Stimulated activated CD4-positive, alpha-beta T cell treated with anti-CD3 and anti-CD28 coated beads, Interleukin-1b, Interleukin-23, amount 100 ng/mL, for 48 hours (primary cell): ENCODE measurements around the gene COL25A1.
"Not testable (repeated sequence)": the region's sequence is repeated elsewhere in the genome, so short reads cannot be mapped to it uniquely, and the experiment has no call there.

Experiments
- DNase-seq: peaks from one replicate; pipeline ENCODE4 v3.0.0-alpha.2; 2020

Gene COL25A1

DNA sequence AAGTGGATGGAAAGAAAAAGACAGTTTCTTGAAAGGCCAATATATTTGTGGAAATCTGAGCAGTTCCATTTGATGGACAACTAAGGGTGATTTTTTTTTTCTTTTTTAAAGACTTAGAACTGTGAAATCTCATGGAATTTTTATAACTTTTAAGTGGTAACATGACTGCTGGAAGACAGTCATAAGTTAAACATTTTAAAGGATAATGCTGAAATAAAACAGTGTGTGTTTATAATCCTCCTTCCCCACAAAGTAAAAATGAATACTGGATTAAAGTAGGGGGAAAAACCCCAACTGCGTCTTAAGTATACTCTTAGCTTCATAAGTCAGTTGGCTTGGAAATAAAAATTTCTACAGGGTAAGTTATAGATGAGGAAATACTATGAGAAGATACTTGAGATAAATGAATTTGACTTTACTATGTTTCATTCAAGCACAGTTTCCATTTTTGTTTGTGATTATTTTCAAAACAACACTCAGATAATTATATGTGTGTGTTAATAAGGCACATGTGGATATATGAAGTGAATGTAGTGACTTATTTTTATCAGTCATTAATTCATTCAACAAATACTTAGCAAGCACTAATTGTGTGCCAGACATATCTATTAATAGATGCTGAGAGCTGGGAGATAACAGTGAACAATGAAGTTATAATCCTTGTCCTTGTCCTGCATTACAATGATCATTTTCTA lies 410.4 kb downstream of the COL25A1 start:
- DNase-seq: no peak

DNA sequence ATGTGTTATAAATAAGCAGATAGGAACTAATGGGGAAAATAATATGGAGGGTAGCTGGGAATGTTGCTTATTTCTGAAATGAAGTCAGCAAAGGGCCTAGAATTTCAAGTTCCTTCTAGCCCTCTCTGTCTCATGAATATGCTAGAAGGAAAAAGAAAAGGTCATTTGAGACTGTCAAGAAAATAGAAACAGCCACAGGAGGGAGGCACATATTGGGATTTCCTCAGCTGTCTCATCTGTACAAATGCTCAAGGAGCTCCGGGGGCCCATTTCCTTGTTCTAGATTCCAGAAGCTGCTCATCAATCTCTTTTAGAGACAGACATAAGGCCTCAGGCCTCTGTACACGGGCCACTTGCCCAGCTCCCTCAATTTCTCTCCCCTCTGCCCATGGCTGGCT lies 412.0 kb downstream of the COL25A1 start:
- DNase-seq: no peak

DNA sequence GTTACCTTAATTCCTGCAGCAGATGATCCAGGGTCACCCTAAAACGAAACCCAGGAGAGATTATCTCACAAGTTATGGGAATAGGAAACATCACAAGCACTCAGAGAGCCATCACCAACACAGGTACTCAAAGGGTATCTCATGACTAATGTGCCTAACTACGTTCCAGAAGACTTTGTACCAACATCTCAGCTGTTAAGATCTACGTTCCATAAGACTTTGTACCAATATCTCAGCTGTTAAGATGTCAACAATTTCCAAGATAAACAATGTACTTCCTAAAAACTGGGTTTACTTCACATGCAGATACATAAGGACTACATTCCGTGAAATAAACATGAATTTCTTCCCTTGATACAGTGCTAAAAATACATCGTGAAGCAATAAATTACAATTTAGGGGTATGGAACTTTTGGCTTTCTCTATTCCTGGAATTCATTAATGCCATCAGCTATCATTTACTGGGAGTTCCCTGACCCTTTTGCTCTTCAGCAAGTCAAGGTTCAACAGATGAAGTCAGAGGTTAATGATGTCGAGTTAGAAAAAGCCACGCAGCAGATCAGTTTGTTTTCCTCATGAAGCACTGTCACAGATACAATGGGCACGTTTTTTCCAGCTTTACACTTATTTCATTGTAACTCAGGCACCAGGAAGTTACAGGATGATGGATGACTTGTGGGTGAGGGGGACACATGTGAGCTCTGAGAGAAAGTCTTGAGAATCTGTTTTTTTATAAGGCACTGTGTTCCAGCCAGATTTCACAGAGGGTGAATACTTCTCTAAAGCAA lies 412.6 kb downstream of the COL25A1 start:
- no peak for DNase-seq

DNA sequence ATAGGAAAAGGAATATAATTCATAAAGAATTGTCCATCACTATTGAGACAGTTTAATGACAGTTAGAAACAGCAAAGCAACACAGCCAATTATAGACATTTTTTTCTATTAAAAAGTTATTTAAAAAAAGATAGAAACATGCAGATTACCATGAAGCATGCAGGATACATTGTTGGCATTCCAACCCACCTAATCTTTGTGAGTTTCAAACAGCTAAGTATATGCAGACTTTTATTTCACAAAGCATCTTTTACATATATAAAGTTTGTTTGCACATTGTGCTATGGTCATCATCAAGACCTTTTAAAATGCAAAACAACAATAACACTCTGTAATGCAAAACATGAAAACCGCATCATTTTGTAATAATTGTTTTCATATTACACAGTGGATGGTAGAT lies 413.7 kb downstream of the COL25A1 start:
- DNase-seq: no peak

DNA sequence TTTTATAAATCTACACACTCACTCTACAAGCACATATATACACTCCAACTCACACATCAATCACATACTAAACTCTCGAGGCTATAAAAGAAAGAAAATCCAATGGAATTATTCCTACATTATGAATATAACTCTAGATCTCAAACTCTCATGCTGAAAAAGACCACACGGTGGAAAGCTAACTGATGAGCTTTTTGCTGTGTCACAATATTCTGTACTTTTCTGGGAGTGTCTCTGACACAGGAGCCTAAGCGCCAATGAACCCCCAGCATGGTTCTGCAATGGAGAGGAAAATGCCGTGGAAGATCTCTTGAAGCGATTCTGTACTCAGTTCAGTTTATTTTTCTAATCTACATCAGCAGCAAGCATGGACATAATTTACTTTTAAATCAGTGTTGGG lies 415.4 kb downstream of the COL25A1 start:
- no peak for DNase-seq

DNA sequence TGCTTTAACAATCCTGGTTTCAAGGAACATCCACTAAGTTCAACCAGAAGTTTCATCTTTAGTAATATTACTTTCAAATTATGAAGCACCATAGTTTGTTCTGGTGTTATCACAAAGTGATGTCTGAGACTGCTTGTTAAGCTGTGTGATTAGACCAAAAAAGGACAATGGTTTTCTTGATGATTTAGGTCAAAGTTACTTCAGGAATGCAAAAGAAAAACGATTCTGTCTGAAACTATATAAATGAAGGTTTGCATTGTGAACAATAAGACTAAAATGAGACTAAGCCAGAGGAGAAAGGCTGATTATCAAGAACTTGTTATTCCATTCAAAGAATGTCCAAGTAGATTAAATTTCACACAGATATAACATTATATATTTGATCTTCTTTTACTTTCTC lies 417.2 kb downstream of the COL25A1 start:
- no peak for DNase-seq

DNA sequence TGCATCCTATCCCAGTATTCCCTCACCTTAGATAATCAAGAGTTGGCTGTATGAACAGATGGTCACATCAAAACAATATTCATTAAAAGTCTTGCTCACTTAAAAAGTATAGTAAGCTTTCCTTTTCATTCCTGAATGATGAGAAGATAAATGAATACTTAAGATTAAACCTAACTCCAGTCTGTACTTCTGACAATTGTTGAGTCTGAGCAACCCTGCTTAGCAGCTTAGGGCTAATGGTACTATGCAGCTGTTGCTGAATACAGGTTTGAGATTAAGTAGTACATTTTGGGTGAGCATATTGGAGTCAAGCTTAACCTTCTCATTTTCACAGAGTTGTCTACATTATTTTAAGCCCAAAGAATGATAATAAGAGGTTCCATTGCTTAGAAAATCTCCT lies 417.9 kb downstream of the COL25A1 start:
- DNase-seq: no peak

DNA sequence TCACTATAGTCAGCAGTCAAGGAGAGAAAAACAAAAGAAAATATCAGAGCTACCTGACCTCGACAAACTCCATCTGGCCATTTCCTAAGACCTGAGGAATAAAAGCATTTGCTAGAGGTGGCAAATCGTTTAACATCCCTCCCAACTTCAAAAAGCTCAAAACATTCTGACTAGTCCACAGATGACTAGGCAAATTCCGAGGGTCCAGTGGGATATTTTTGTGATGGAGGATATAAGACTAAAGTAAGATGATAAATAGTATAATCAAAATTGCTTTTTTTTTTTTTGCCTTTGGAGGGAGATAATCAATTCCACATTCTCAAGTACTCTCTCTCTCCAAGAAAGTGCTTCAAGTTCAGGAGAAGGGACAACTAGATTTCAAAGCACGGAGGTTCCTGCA lies 420.5 kb downstream of the COL25A1 start:
- no peak for DNase-seq

DNA sequence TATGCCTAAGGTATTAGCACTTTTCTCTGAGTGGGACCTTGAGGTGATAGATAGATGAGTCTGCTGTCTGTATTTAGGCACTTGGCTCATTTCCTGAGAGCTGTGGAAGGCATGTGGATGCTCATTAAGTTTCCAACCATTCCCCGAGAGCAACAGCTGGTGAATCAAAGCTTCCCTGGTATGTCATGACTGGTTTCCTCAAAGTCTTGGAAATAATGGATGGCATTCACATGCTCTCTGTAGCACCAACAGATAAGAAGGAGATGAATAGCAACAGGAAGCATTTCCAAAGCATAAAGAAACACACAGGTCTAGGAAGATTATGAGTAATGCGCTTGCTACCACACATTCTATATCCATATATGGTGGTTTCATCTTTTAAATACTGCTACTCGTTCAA lies 421.3 kb downstream of the COL25A1 start:
- no peak for DNase-seq

DNA sequence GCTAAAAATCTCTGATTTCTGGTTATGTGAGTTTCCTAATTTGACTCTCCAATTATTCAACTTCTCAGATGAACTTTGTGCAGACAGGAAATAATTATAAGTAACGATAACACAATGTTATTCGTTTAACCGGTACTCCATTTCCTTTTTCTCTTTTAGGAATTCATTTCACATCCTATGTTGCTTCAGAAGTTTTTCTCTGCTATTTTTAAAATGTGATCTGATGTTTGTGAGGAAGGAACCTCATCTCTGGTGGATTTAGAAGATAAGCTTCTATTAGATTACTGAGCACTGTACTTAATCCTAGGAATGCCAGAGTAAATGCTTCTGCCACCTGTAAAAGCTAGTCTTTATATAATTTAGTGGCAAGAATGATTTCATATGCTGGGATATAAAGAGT lies 423.7 kb downstream of the COL25A1 start:
- DNase-seq: no peak

DNA sequence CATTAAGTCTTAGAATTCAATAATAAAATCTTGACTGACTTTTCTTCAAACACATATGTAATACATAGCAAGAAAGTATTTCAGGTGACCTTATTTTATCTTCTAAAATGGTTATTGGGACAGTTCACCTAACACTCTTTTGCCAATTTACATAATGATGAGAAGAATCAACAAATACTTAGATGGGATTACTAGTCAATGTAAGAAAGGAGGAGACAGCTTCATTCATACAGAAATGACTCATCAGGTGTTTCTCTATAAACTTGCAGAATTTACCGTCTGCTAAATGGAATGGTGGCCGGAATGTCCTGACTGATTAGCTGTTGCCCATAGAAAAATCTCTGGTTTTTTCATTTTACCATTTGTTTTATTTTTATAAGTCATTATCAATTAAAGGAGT lies 424.6 kb downstream of the COL25A1 start:
- DNase-seq: no peak

DNA sequence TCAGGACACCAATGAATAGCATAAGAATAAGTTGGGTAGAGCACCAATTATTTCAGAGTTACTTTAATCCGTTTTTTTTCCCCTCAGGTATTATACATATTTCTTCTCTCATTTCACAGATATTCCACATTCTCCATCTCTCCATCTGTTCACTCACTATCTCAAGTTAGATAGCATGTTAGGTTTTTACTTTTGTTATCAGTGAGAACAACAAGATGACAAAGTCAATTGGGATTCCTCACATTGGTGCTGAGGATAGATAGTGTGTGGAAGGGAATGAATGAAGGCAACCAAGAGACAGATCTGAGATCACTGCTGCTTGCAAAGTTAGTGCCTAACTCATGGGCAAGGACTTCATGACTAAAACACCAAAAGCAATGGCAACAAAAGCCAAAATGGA lies 427.7 kb downstream of the COL25A1 start:
- no peak for DNase-seq

DNA sequence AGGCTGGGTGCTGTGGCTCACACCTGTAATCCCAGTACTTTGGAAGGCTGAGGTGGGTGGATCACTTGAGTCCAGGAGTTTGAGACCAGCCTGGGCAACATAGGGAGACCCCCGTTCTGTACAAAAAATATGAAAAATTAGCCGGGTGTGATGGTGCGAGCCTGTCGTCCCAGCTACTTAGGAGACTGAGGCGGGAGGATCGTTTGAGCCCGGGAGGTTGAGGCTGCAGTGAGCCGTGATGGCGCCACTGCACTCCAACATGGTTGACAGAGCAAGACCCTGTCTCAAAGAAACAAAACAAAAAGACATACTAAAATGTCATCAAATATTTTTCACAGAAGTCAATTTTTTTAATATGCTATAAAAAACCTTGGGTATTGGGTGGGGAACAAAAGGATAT lies 432.5 kb downstream of the COL25A1 start:
- DNase-seq: not testable (repeated sequence)

DNA sequence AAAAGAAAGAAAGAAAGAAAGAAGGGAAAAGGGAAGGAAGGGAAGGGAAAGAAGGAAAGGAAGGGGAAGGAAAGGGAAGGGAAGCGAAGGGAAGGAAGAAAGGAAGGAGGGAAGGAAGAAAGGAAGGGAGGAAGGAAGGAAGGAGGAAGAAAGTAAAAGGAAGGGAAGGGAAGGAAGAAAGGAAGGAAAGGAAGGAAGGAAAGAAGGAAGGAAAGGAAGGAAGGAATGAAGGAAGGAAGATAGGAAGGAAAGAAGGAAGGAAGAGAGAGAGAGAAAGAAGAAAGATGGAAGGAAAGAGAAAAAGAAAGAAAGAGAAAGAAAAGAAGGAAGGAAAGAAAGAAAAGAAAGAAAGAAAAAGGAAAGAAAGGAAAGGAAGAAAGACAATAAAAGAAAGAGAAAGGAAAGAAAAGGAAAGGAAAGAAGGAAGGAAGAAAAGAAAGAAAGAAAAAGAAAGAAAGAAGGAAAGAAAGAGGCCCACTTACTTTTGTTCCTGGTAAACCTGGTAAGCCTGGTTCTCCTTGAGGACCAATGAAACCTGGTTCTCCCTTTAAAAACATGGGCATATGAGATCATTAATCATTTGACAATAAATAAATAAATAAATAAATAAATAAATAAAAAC lies 433.7 kb downstream of the COL25A1 start:
- DNase-seq: no peak

DNA sequence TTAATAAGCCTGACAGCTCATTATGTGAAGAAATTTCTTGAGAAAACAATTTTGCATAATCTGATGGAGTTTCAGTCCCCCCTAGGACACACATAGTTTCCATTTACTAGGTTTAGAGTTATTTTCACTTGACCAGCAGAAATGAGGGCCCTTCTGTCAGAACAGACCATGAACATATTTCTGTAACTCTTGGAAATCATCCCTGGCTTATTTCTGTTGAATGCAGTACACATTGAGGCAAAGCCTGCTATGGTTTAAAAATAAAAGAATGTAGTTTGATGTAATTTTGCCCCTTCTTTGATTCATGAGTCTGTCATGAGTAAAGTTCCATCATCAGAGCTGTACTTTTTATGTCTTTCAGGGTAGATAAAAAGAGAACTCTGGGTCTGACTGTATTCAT lies 435.0 kb downstream of the COL25A1 start:
- no peak for DNase-seq

DNA sequence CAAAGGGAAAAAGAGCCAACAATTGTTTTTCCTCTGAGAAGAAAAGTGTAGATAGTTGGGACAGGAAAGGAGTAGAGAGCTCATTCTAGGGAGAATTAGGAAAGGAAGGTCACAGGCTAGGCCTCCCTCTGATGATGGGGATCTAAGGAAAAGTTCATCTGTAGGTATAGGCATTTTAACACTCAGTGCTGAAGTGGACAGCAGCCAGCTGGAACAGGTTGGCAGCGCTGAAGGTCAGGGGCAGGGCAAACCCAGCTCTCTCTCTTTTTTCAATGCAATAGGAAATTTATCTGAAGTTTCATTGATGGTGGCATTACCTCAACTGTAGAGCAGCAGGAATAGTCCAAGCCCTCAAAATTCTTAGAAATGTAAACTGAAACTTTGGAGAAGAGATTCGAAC lies 441.1 kb downstream of the COL25A1 start:
- no peak for DNase-seq

DNA sequence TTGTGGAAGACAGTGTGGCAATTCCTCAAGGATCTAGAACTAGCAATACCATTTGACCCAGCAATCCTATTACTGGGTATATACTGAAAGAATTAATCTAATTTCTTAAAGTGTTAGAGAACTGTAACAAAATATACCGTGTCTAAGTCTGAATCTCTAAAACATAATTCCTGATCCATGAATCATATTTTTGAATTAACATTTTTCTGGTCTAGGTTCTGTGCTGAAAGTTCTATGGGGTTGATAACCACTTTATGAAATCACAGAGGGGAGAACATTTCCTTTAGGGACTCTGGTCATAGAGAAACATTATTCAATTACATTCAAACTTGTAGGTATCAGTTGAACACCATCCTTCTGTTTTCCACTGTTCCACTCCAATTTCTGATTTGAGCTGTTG lies 447.7 kb downstream of the COL25A1 start:
- no peak for DNase-seq

DNA sequence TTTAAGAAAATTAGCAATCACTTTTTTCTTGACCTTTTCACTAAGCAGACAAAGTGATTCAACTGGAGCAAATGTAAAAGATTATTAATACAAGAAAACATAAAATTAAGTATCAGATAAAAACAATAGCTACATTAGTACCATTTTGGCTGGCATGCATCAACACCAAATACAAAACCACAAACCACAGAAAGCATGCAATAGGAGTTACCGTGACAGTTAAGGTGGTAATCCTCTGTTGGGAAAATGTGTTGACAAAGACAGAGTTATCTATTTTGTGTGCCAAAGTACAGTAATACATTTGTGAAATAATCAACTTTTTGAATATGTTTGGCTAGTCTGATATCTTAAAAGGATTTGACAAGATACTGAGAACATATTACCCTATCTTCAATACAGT lies 449.8 kb downstream of the COL25A1 start:
- no peak for DNase-seq

DNA sequence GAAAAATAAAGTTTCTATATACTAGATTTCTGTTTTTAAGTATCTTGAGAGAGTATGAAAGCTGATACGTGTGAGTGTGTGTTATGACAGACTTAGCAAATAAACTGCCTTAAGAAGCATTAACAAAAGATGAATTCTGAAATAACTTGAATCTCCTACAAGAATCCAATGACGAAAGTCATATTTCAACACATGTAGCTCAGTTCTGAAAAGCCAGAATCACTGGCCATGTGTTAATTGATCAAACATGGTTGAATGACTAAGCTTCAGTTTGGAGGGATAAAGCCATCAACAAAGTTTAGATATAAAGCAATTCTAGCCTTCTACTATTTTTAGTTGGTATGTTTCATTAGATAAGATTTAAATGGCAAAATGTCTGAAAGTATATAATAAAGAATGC lies 451.1 kb downstream of the COL25A1 start:
- DNase-seq: no peak

DNA sequence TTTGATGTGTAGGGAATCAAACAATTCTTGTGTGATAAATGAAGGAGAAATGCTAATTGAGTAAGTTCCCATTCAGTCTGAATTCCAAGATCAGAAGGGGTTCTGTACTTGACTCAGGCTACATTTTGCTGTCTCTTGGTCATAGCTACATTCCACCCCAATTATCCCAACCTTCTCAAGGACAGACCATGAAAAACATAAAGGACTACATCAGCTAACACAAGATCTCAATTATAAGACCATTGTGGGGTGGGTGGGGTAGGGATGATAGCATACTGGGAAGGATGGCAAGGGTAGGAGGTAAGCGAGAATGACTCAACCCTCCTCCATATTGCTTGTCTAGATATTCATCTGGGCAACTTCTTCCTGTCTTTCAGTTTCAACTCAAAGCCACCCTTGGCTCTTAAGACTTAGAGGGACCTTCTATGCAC lies 452.2 kb downstream of the COL25A1 start:
- DNase-seq: no peak

DNA sequence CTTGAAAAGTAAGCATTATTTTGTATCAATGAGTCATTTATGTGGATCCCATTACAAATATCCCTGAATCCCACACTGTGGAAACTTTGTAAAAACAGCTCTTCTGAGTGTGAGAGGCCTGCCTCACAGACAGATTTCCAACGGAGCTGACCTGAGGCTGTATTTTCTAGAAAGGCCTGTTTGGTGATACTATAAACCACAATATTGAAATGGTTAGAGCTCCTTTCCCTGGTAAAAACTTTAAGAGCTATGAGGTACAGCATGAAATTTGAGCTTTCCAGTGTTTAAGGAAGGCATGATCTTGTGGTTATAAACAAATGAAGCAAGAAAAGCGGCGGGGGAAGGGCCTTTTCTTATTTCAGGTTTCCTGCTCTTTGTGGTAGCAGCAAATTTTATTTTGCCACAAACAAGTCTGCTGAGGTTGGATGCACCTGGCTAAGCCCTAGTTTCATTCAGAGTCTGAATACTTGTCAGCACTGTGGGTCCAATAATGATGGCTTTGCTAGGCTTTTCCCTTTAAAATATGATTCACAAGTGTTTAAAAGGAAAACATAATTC lies 452.8 kb downstream of the COL25A1 start:
- DNase-seq: no peak

DNA sequence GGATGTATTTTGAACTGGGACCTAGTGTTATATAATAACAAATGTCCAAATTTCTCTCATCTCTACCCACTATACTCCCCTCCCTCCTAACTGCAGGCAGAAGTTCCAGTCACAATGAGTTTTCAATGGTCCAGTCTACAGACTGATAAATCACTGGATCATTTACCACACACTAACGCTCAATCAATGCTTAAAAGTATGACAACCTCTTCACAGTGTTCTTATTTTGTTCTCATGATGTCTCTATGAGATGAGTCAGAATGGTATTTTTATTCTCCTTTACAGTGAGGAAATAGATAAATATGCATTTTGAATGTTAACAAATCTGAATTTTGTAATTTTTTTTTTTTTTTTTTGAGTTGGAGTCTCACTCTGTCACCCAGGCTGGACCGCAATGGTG lies 455.9 kb downstream of the COL25A1 start:
- DNase-seq: no peak

DNA sequence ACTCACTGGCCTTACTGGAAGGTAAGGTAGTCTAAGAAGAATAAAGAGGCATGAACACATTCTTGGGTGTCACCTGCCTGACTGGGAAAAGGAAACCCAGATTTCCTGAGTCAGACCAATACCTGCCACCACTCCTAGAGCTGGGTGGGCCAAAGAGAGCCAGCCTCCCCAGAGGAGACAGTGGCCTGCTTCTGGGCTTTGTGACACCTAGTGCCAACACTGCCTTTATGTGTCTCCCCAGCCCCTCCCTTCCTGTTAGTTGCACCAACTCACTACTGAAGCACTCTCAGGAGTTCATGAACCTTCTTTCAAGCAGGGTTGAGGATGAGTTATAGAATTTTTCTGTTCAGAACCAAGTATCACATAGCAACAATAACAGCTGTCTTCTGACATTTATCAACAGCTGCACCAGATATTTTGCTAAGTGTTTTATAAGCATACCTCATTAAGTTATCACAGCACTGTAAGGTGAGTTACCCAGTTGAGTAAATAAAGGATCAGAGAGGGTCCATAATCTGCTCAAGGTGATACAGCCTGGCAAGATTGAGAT lies 462.0 kb downstream of the COL25A1 start:
- DNase-seq: no peak

DNA sequence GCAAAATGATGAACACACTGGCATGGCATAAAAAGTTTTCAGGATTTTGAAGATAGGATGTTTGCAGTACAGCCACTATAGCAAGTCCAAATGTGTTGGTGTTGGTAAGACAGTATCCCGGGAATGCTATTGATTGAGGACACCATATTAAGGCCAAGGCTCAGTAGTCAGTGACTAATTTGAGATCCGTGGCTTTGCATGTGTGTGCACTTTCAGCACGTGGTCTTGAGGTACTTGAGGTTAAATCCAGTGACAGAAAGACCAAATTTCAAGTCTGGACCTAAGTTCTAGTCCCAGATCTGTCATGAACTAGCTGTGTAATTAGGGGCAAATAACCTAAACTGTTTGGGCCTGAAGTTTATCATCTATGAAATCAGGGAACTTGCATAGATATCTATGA lies 463.1 kb downstream of the COL25A1 start:
- DNase-seq: no peak
